Stimulated activated CD8-positive, alpha-beta memory T cell treated with anti-CD3 and anti-CD28 coated beads, Interleukin-4, amount 100 ng/mL, for 24 hours (primary cell): Measurements from ENCODE around the gene CEACAM19.
"Not testable (repeated sequence)": the region's sequence is repeated elsewhere in the genome, so short reads cannot be mapped to it uniquely, and the experiment has no call there.

Experiments used
- DNase-seq: peaks from one replicate; pipeline ENCODE4 v3.0.0-alpha.2; 2020; ENCODE audit warnings: low read depth

Gene CEACAM19

GRCh38 chr19:44645407-44646048, 25.8 kb upstream of the CEACAM19 start:
- DNase-seq: no peak

- no peak for DNase-seq
These were observed 25.2 kb upstream of the CEACAM19 start for GRCh38 chr19:44646049-44646416.

GRCh38 chr19:44647144-44647543, 24.1 kb upstream of the CEACAM19 start:
- no peak for DNase-seq

- no peak for DNase-seq
These were observed 22.5 kb upstream of the CEACAM19 start for GRCh38 chr19:44648631-44649251.

- DNase-seq: no peak
These were observed 21.6 kb upstream of the CEACAM19 start for GRCh38 chr19:44649578-44650145.

GRCh38 chr19:44653343-44653742, 17.9 kb upstream of the CEACAM19 start:
- DNase-seq: no peak

GRCh38 chr19:44653977-44654774, 17.1 kb upstream of the CEACAM19 start:
- peak; percentile 50 for DNase-seq

GRCh38 chr19:44657211-44657921, 13.9 kb upstream of the CEACAM19 start:
- DNase-seq: peak; percentile 55

GRCh38 chr19:44658069-44658733, 13.1 kb upstream of the CEACAM19 start:
- DNase-seq: no peak

GRCh38 chr19:44660081-44660480, 11.2 kb upstream of the CEACAM19 start:
- DNase-seq: no peak

GRCh38 chr19:44661205-44661604, 10.1 kb upstream of the CEACAM19 start:
- no peak for DNase-seq

- no peak for DNase-seq
These were observed 9.4 kb upstream of the CEACAM19 start for GRCh38 chr19:44661904-44662303.

GRCh38 chr19:44662691-44663385, 8.4 kb upstream of the CEACAM19 start:
- DNase-seq: no peak

GRCh38 chr19:44663996-44664395, 7.3 kb upstream of the CEACAM19 start:
- no peak for DNase-seq

- no peak for DNase-seq
These were observed 6.3 kb upstream of the CEACAM19 start for GRCh38 chr19:44664976-44665375.

GRCh38 chr19:44666852-44667556, 4.3 kb upstream of the CEACAM19 start:
- no peak for DNase-seq

- DNase-seq: no peak
These were observed 2.1 kb upstream of the CEACAM19 start for GRCh38 chr19:44668985-44669764.

GRCh38 chr19:44670027-44670426, 1.3 kb upstream of the CEACAM19 start:
- DNase-seq: not testable (repeated sequence)

GRCh38 chr19:44672226-44672625, 944 bp downstream of the CEACAM19 start:
- no peak for DNase-seq

GRCh38 chr19:44673510-44673909, 2.2 kb downstream of the CEACAM19 start:
- no peak for DNase-seq
